Astrocyte (in vitro differentiated cells and primary cell): ENCODE measurements around the gene S1PR5. TPM values are rescaled to one million over a fixed set of nuclear protein-coding genes. Genes with fewer than 3 reads are reported as not detected.

ENCODE experiments used
- DNase-seq: peaks from one replicate; pipeline ENCODE4 v3.0.0-alpha.2; 2010; ENCODE audit warnings: low read depth
- FAIRE-seq: peaks from 2 replicates; lab custom pipeline; 2011; peaks lifted over from hg19 to GRCh38; lab: Jason Lieb, UNC
- H2AFZ ChIP-seq: 2 replicates; pipeline ENCODE4 v1.6.0; 2012; ENCODE audit warnings: low read depth, low read length, inconsistent platforms
- H3K27ac ChIP-seq: 2 replicates; pipeline ENCODE4 v1.5.1; 2011; ENCODE audit warnings: low read depth, low read length, inconsistent platforms
- H3K27me3 ChIP-seq: 2 replicates; pipeline ENCODE4 v1.6.0; 2011; ENCODE audit warnings: low read length, inconsistent platforms; ENCODE audit not compliant: insufficient read depth
- H3K36me3 ChIP-seq: 2 replicates; pipeline ENCODE4 v1.5.1; 2011; ENCODE audit warnings: low read length, inconsistent platforms; ENCODE audit not compliant: insufficient read depth
- H3K4me1 ChIP-seq: 2 replicates; pipeline ENCODE4 v1.5.1; 2011; ENCODE audit warnings: low read length, inconsistent platforms; ENCODE audit not compliant: insufficient read depth
- H3K4me2 ChIP-seq: 2 replicates; pipeline ENCODE4 v1.6.0; 2012; ENCODE audit warnings: low read length, inconsistent platforms
- H3K4me3 ChIP-seq: 2 replicates; pipeline ENCODE4 v1.5.1; 2011; ENCODE audit warnings: low read depth, mild to moderate bottlenecking, low read length, inconsistent platforms; ENCODE audit not compliant: insufficient read depth
- H3K79me2 ChIP-seq: 2 replicates; pipeline ENCODE4 v1.6.0; 2012; ENCODE audit warnings: mild to moderate bottlenecking, low read length, inconsistent platforms; ENCODE audit not compliant: insufficient read depth
- H3K9ac ChIP-seq: 2 replicates; pipeline ENCODE4 v1.6.0; 2012; ENCODE audit warnings: mild to moderate bottlenecking, low read length, inconsistent platforms
- H3K9me3 ChIP-seq: 2 replicates; pipeline ENCODE4 v1.5.1; 2012; ENCODE audit warnings: low read depth, mild to moderate bottlenecking, low read length, inconsistent platforms; ENCODE audit not compliant: insufficient read depth
- H4K20me1 ChIP-seq: 2 replicates; pipeline ENCODE4 v1.6.0; 2012; ENCODE audit warnings: low read length, inconsistent platforms; ENCODE audit not compliant: insufficient read depth
- H3K27ac Mint-ChIP-seq: one replicate; pipeline ENCODE4 v1.8.0; 2021; ENCODE audit warnings: mild to moderate bottlenecking, mixed read lengths; ENCODE audit not compliant: unreplicated experiment
- H3K27me3 Mint-ChIP-seq: one replicate; pipeline ENCODE4 v1.8.0; 2021; ENCODE audit warnings: low read depth, mixed read lengths; ENCODE audit not compliant: unreplicated experiment
- H3K36me3 Mint-ChIP-seq: one replicate; pipeline ENCODE4 v1.8.0; 2021; ENCODE audit warnings: low read depth, mixed read lengths; ENCODE audit not compliant: unreplicated experiment
- H3K4me1 Mint-ChIP-seq: one replicate; pipeline ENCODE4 v1.8.0; 2021; ENCODE audit warnings: low read depth, mixed read lengths; ENCODE audit not compliant: unreplicated experiment
- H3K4me3 Mint-ChIP-seq: one replicate; pipeline ENCODE4 v1.8.0; 2021; ENCODE audit warnings: mild to moderate bottlenecking, moderate library complexity, mixed read lengths; ENCODE audit not compliant: unreplicated experiment
- H3K9me3 Mint-ChIP-seq: one replicate; pipeline ENCODE4 v1.8.0; 2021; ENCODE audit warnings: mild to moderate bottlenecking, mixed read lengths; ENCODE audit not compliant: unreplicated experiment
- EZH2 ChIP-seq: IDR thresholded peaks from 2 replicates; pipeline ENCODE4 v1.6.1; 2012; ENCODE audit warnings: mild to moderate bottlenecking, low read length, inconsistent platforms; ENCODE audit not compliant: insufficient read depth
- total RNA-seq: library from RNA; stranded (reverse); gene quantifications from 2 replicates; pipeline ENCODE4 v1.2.1, GENCODE V29; 2021
- TF ChIP-seq, protein P1 (sequence below): IDR thresholded peaks from 2 replicates; pipeline ENCODE4 v1.5.1; 2011; ENCODE audit warnings: low read depth, mild to moderate bottlenecking, inconsistent platforms, low read length, moderate library complexity; ENCODE audit not compliant: insufficient read depth

The S1PR5 gene
- total RNA-seq, 1 donor from 2014 or later = 1.00 TPM

GRCh38 chr19:10497371-10497770, 19.9 kb downstream of the S1PR5 start:
- FAIRE-seq = no peak

DNA sequence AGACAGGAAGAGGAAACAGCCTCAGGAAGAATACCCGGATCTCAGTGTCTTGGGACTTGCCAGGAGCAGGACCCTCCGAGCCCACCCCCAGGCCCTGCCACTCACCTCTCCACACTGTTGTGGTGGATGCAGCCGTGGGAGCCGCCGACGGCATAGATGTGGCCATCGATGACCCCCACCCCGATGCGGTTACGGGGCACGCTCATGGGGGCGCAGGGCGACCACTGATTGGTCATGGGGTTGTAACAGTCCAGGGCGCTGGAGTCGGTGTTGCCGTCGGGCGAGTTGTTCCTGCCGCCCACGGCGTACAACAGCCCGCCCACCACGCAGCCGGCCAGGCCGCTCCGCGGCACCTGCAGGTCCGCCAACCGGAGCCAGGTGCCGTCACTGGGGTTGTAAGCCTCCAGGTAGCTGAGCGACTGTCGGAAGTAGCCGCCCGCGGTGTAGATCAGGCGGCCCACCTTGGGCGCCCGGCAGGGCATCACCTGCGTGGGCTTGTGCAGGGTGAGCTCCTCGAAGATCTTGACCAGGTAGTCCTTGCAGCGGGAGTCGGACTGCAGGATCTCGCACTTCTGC, 25.7 kb downstream of the S1PR5 start:
- DNase-seq (no peak), FAIRE-seq (no peak)
- Histone ChIP-seq H3K9me3 (no peaks in the 10 kb centered on the region), H4K20me1 (peaks cover 36% of the 10 kb centered on the region), H3K27me3 (no peaks in the 10 kb centered on the region), H3K4me1 (no peaks in the 10 kb centered on the region), H3K4me3 (no peak overlapping the region), H3K79me2 (peaks cover 38% of the 10 kb centered on the region), H3K4me2 (no peak overlapping the region), H3K27ac (no peak overlapping the region), H3K36me3 (peaks cover 18% of the 10 kb centered on the region), H3K9ac (no peak overlapping the region), H2AFZ (no peak overlapping the region)
- Mint-ChIP-seq H3K27ac (no peak overlapping the region), H3K27me3 (no peaks in the 10 kb centered on the region), H3K4me3 (no peak overlapping the region), H3K9me3 (no peaks in the 10 kb centered on the region), H3K4me1 (no peaks in the 10 kb centered on the region), H3K36me3 (peaks cover 2% of the 10 kb centered on the region)
- TF ChIP-seq, protein P1, sequence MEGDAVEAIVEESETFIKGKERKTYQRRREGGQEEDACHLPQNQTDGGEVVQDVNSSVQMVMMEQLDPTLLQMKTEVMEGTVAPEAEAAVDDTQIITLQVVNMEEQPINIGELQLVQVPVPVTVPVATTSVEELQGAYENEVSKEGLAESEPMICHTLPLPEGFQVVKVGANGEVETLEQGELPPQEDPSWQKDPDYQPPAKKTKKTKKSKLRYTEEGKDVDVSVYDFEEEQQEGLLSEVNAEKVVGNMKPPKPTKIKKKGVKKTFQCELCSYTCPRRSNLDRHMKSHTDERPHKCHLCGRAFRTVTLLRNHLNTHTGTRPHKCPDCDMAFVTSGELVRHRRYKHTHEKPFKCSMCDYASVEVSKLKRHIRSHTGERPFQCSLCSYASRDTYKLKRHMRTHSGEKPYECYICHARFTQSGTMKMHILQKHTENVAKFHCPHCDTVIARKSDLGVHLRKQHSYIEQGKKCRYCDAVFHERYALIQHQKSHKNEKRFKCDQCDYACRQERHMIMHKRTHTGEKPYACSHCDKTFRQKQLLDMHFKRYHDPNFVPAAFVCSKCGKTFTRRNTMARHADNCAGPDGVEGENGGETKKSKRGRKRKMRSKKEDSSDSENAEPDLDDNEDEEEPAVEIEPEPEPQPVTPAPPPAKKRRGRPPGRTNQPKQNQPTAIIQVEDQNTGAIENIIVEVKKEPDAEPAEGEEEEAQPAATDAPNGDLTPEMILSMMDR = no peak
- TF ChIP-seq EZH2 = no peak

More at GRCh38 chr19:10497371-10497770, 19.9 kb downstream of the S1PR5 start:
- Histone ChIP-seq H3K4me3 (no peak overlapping the region), H3K79me2 (peaks cover 61% of the 10 kb centered on the region), H3K4me2 (no peak overlapping the region), H3K4me1 (peaks cover 7% of the 10 kb centered on the region), H4K20me1 (peaks cover 35% of the 10 kb centered on the region), H3K27ac (no peak overlapping the region), H3K27me3 (no peaks in the 10 kb centered on the region), H2AFZ (no peak overlapping the region), H3K9ac (no peak overlapping the region), H3K9me3 (no peaks in the 10 kb centered on the region), H3K36me3 (peaks cover 14% of the 10 kb centered on the region)
- H3K4me3 Mint-ChIP-seq = no peak overlapping the region
- H3K36me3 Mint-ChIP-seq = peaks cover 15% of the 10 kb centered on the region
- H3K9me3 Mint-ChIP-seq = no peaks in the 10 kb centered on the region
- peaks cover 3% of the 10 kb centered on the region for H3K4me1 Mint-ChIP-seq
- no peak for TF ChIP-seq EZH2
- TF ChIP-seq, protein P1 = no peak
- no peaks in the 10 kb centered on the region for H3K27me3 Mint-ChIP-seq
- no peak overlapping the region for H3K27ac Mint-ChIP-seq
- no peak for DNase-seq

DNA sequence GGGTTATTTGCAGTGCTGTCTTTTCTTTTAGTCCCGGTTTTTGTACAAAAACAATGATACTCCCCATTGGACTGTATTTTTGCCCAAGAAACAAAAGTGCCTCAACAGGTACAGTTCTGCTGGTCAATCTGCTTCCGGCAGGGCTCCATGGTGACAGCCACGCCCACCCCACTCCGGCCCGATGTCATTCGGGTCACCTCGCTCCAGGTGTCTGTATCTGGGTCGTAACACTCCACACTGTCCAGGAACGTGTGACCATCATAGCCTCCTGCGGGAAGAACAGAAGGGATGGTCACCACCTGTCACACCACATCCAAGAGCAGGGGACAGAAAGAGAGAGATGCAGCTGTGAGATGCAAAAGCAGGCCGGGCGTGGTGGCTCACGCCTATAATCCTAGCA, 30.7 kb downstream of the S1PR5 start:
- peaks cover 28% of the 10 kb centered on the region for H4K20me1 ChIP-seq
- no peaks in the 10 kb centered on the region for H3K4me1 ChIP-seq
- peaks cover 14% of the 10 kb centered on the region for H3K79me2 ChIP-seq
- Mint-ChIP-seq H3K27ac (no peak overlapping the region), H3K27me3 (no peaks in the 10 kb centered on the region), H3K4me1 (no peaks in the 10 kb centered on the region), H3K4me3 (no peak overlapping the region), H3K9me3 (no peaks in the 10 kb centered on the region), H3K36me3 (peaks cover 2% of the 10 kb centered on the region)
- no peak for DNase-seq
- no peak overlapping the region for H3K9ac ChIP-seq
- H3K9me3 ChIP-seq = no peaks in the 10 kb centered on the region
- no peaks in the 10 kb centered on the region for H3K27me3 ChIP-seq
- H3K4me2 ChIP-seq = no peak overlapping the region
- TF ChIP-seq EZH2 = no peak
- TF ChIP-seq, protein P1 = no peak
- no peak overlapping the region for H3K4me3 ChIP-seq
- no peak overlapping the region for H3K27ac ChIP-seq
- no peak overlapping the region for H2AFZ ChIP-seq
- FAIRE-seq = no peak
- peaks cover 17% of the 10 kb centered on the region for H3K36me3 ChIP-seq
